ENCODE data around the gene TECR. TPM values are rescaled to one million over a fixed set of nuclear protein-coding genes. Genes with fewer than 3 reads are reported as not detected.
"Not testable (repeated sequence)": the region's sequence is repeated elsewhere in the genome, so short reads cannot be mapped to it uniquely, and the experiment has no call there.

TECR gene
- total RNA-seq, 1 donor from 2014 or later, result 177 TPM

GRCh38 chr19:14496834-14497227, 32.6 kb upstream of the TECR start:
- H3K4me3 Mint-ChIP-seq, result peak overlapping the region; percentile 84
- H3K27me3 Mint-ChIP-seq (ENCODE audit: low read depth), result no peaks in the 10 kb centered on the region
- DNase-seq (ENCODE audit: low read depth, low spot score), result no peak
- peak overlapping the region; percentile 92 for H3K27ac Mint-ChIP-seq (ENCODE audit: unreplicated experiment)
- TF ChIP-seq CTCF (conservative IDR thresholded peaks at IDR 0.05), result no peak
- peaks cover 8% of the 10 kb centered on the region for H3K36me3 Mint-ChIP-seq (ENCODE audit: low read depth)
- peaks cover 30% of the 10 kb centered on the region for H3K4me1 Mint-ChIP-seq
- no peaks in the 10 kb centered on the region for H3K9me3 Mint-ChIP-seq

- Mint-ChIP-seq H3K4me1 (peaks cover 30% of the 10 kb centered on the region), H3K4me3 (peak overlapping the region; percentile 84), H3K27me3 (ENCODE audit: low read depth) (no peaks in the 10 kb centered on the region), H3K9me3 (no peaks in the 10 kb centered on the region), H3K36me3 (ENCODE audit: low read depth) (peaks cover 7% of the 10 kb centered on the region), H3K27ac (ENCODE audit: unreplicated experiment) (peak overlapping the region; percentile 77)
- TF ChIP-seq CTCF (conservative IDR thresholded peaks at IDR 0.05), result no peak
- no peak for DNase-seq (ENCODE audit: low read depth, low spot score)
These were observed 32.0 kb upstream of the TECR start for GRCh38 chr19:14497228-14497921.

- no peak overlapping the region for H3K4me3 Mint-ChIP-seq
- H3K9me3 Mint-ChIP-seq, result no peaks in the 10 kb centered on the region
- H3K4me1 Mint-ChIP-seq, result peaks cover 17% of the 10 kb centered on the region
- no peaks in the 10 kb centered on the region for H3K36me3 Mint-ChIP-seq (ENCODE audit: low read depth)
- DNase-seq (ENCODE audit: low read depth, low spot score), result no peak
- H3K27me3 Mint-ChIP-seq (ENCODE audit: low read depth), result no peaks in the 10 kb centered on the region
- H3K27ac Mint-ChIP-seq (ENCODE audit: unreplicated experiment), result no peak overlapping the region
- TF ChIP-seq CTCF (conservative IDR thresholded peaks at IDR 0.05), result no peak
These were observed 26.9 kb upstream of the TECR start for GRCh38 chr19:14502334-14503092.

- H3K36me3 Mint-ChIP-seq (ENCODE audit: low read depth), result no peaks in the 10 kb centered on the region
- no peaks in the 10 kb centered on the region for H3K9me3 Mint-ChIP-seq
- H3K4me1 Mint-ChIP-seq, result peaks cover 18% of the 10 kb centered on the region
- TF ChIP-seq CTCF (conservative IDR thresholded peaks at IDR 0.05), result no peak
- DNase-seq (ENCODE audit: low read depth, low spot score), result no peak
- H3K27me3 Mint-ChIP-seq (ENCODE audit: low read depth), result no peaks in the 10 kb centered on the region
- H3K27ac Mint-ChIP-seq (ENCODE audit: unreplicated experiment), result no peak overlapping the region
- H3K4me3 Mint-ChIP-seq, result no peak overlapping the region
These were observed 26.1 kb upstream of the TECR start for GRCh38 chr19:14503285-14503684.

- not testable (repeated sequence) for DNase-seq (ENCODE audit: low read depth, low spot score); H3K27me3 Mint-ChIP-seq (ENCODE audit: low read depth); H3K27ac Mint-ChIP-seq (ENCODE audit: unreplicated experiment); H3K9me3 Mint-ChIP-seq; H3K36me3 Mint-ChIP-seq (ENCODE audit: low read depth)
- peaks cover 22% of the 10 kb centered on the region for H3K4me1 Mint-ChIP-seq
- H3K4me3 Mint-ChIP-seq, result peak overlapping the region; percentile 41
These were observed 24.8 kb upstream of the TECR start for GRCh38 chr19:14504575-14504974.
